Endothelial cell of umbilical vein (primary cell): Measurements from ENCODE around the gene DIS3L2. TPM values are rescaled to one million over a fixed set of nuclear protein-coding genes. Genes with fewer than 3 reads are reported as not detected.

ENCODE experiments used
- BruUV-seq: library from RNA; stranded (reverse); fragments of 400-500 nt; replicated peaks from 2 replicates; lab custom pipeline; 2021; lab: Mats Ljungman, UMichigan
- CTCF ChIA-PET: fragments of 300-600, 350-600 bp; sonication (Branson Sonifier 250); formaldehyde crosslinking; loops from one replicate; lab custom pipeline; 2021; ENCODE audit warnings: antibody characterized with exemption, inconsistent platforms; lab: Charles Lee
- POLR2A ChIA-PET: fragments of 300-600, 350-600 bp; sonication (Branson Sonifier 250); formaldehyde crosslinking; loops from one replicate; lab custom pipeline; 2021; ENCODE audit warnings: antibody characterized with exemption, inconsistent platforms; lab: Charles Lee
- DNase-seq: peaks from one replicate; pipeline ENCODE4 v3.0.0-alpha.2; 2011; ENCODE audit warnings: low read depth, low spot score
- FAIRE-seq: peaks from 2 replicates; lab custom pipeline; 2011; peaks lifted over from hg19 to GRCh38; lab: Jason Lieb, UNC
- H2AFZ ChIP-seq: 2 replicates; pipeline ENCODE4 v1.6.0; 2012; ENCODE audit warnings: low read depth, low read length, control low read depth, inconsistent platforms
- H3K27ac ChIP-seq: 2 replicates; pipeline ENCODE4 v1.5.1; 2011; ENCODE audit warnings: low read depth, mild to moderate bottlenecking, control low read depth, low read length, moderate library complexity; ENCODE audit not compliant: insufficient read depth
- H3K27me3 ChIP-seq, 2 experiments: 2 replicates each; pipeline versions ENCODE4 v1.6.0 to v1.6.1; 2011; ENCODE audit warnings: low read length in 2 of 2, mixed read lengths in 1 of 2; ENCODE audit not compliant: control insufficient read depth in 2 of 2, insufficient read depth in 2 of 2
- H3K36me3 ChIP-seq, 2 experiments: 2 replicates in 1 of 2; 3 replicates in 1 of 2; pipeline ENCODE4 v1.5.1; 2011; ENCODE audit warnings: low read length in 2 of 2, mild to moderate bottlenecking in 1 of 2, moderate library complexity in 1 of 2; ENCODE audit not compliant: control insufficient read depth in 2 of 2, insufficient read depth in 2 of 2; ENCODE audit errors: extremely low read depth in 1 of 2
- H3K4me1 ChIP-seq: 3 replicates; pipeline ENCODE4 v1.5.1; 2011; ENCODE audit warnings: mild to moderate bottlenecking, low read length; ENCODE audit not compliant: control insufficient read depth, insufficient read depth; ENCODE audit errors: extremely low read depth
- H3K4me2 ChIP-seq: 2 replicates; pipeline ENCODE4 v1.6.1; 2011; ENCODE audit warnings: low read length, control low read depth, mixed read lengths; ENCODE audit not compliant: insufficient read depth
- H3K4me3 ChIP-seq, 3 experiments: fragments of 200-600 bp in 1 of 3; sonication (generic), shearing (Covaris generic) in 1 of 3; replicated peaks in 1 of 3; 2 replicates each; pipeline ENCODE4 v1.5.1; 2011 to 2016; ENCODE audit warnings: control low read depth in 3 of 3, low read length in 3 of 3, mild to moderate bottlenecking in 2 of 3, inconsistent platforms in 1 of 3, low read depth in 1 of 3, moderate library complexity in 1 of 3; ENCODE audit not compliant: insufficient read depth in 1 of 3
- H3K79me2 ChIP-seq: 2 replicates; pipeline ENCODE4 v1.6.0; 2012; ENCODE audit warnings: low read length, inconsistent platforms; ENCODE audit not compliant: control insufficient read depth, insufficient read depth
- H3K9ac ChIP-seq: replicated peaks from 2 replicates; pipeline ENCODE3; 2011; ENCODE audit warnings: low read length, control low read depth; ENCODE audit not compliant: insufficient read depth; ENCODE audit errors: extremely low read depth
- H3K9me1 ChIP-seq: replicated peaks from 3 replicates; pipeline ENCODE4 v1.6.0; 2011; ENCODE audit warnings: mild to moderate bottlenecking, low read length; ENCODE audit not compliant: control insufficient read depth, insufficient read depth; ENCODE audit errors: extremely low read depth
- H3K9me3 ChIP-seq: replicated peaks from 2 replicates; pipeline ENCODE4 v1.5.1; 2012; ENCODE audit warnings: low read length, inconsistent platforms; ENCODE audit not compliant: control insufficient read depth, insufficient read depth
- H4K20me1 ChIP-seq: replicated peaks from 2 replicates; pipeline ENCODE3; 2011; ENCODE audit warnings: mild to moderate bottlenecking, low read length; ENCODE audit not compliant: control insufficient read depth, insufficient read depth; ENCODE audit errors: extremely low read depth
- EZH2 ChIP-seq: IDR thresholded peaks from 2 replicates; pipeline ENCODE4 v1.6.1; 2012; ENCODE audit warnings: borderline replicate concordance, low read depth, mild to moderate bottlenecking, moderate library complexity, low read length, inconsistent platforms; ENCODE audit not compliant: severe bottlenecking
- FOS ChIP-seq: IDR thresholded peaks from 2 replicates; pipeline ENCODE4 v1.6.1; 2011; ENCODE audit warnings: mild to moderate bottlenecking, low read length, moderate library complexity, borderline replicate concordance; ENCODE audit not compliant: insufficient read depth
- GATA2 ChIP-seq: IDR thresholded peaks from 2 replicates; pipeline ENCODE4 v1.7.0; 2011; ENCODE audit warnings: low read depth, mild to moderate bottlenecking, moderate library complexity, mixed read lengths, low read length; ENCODE audit not compliant: insufficient read length, insufficient read depth
- JUN ChIP-seq: IDR thresholded peaks from 2 replicates; pipeline ENCODE4 v1.6.1; 2011; ENCODE audit warnings: borderline replicate concordance, low read depth; ENCODE audit not compliant: insufficient read length, insufficient read depth
- MYC ChIP-seq: IDR thresholded peaks from one replicate; pipeline ENCODE4 v1.6.1; 2011; ENCODE audit warnings: mild to moderate bottlenecking, low read depth, low read length
- POLR2A ChIP-seq: IDR thresholded peaks from 2 replicates; pipeline ENCODE4 v1.6.1; 2012; ENCODE audit warnings: low read depth, mild to moderate bottlenecking, control low read depth, low read length
- POLR2AphosphoS5 ChIP-seq: IDR thresholded peaks from 2 replicates; pipeline ENCODE4 v1.6.1; 2012; ENCODE audit warnings: low read depth, mild to moderate bottlenecking, control low read depth, low read length, moderate library complexity; ENCODE audit not compliant: insufficient read depth
- dilution Hi-C: fragments of 300-500 bp; cut with MboI; formaldehyde crosslinking; loops from one replicate; pipeline ENCODE4 v1.15.0; 2019; ENCODE audit warnings: low sequenced_read_pairs; ENCODE audit not compliant: extremely low pct_ligation_motif_present
- intact Hi-C: fragments of 100-400 bp; cut with micrococcal nuclease; formaldehyde crosslinking; loops from one replicate; pipeline ENCODE4 v1.10.0; 2022
- polyA plus RNA-seq, 4 experiments: library from polyadenylated mRNA; depleted of rRNA in 3 of 4; stranded (reverse) in 3 of 4; unstranded in 1 of 4; fragments of >200 nt; gene quantifications; 2 replicates each; pipeline versions ENCODE4 v1.2.1 to v1.2.3, GENCODE V29; 2011 to 2012; ENCODE audit warnings: missing spikeins in 1 of 4
- total RNA-seq: library from RNA; stranded (reverse); gene quantifications from 2 replicates; pipeline ENCODE4 v1.2.3, GENCODE V29; 2021
- TF ChIP-seq, protein P1 (sequence below), 2 donors: IDR thresholded peaks; 1 replicate in 1 of 2; 2 replicates in 1 of 2; pipeline ENCODE4 v1.5.1; 2011; ENCODE audit warnings: low read length in 2 of 2, mild to moderate bottlenecking in 2 of 2, moderate library complexity in 2 of 2, control low read depth in 1 of 2, inconsistent platforms in 1 of 2, low read depth in 1 of 2; ENCODE audit not compliant: insufficient read depth in 1 of 2; ENCODE audit errors: extremely low read depth in 1 of 2
- TF ChIP-seq, protein P2 (sequence below): IDR thresholded peaks from 2 replicates; pipeline ENCODE4 v1.6.1; 2011; ENCODE audit not compliant: insufficient read depth, insufficient read length

The DIS3L2 gene
- total and polyA plus RNA-seq, 2 donors (not counting 3 experiments of a cell fraction or from before 2014, with no cell fraction given): 14.6 to 31.2 TPM

DNA sequence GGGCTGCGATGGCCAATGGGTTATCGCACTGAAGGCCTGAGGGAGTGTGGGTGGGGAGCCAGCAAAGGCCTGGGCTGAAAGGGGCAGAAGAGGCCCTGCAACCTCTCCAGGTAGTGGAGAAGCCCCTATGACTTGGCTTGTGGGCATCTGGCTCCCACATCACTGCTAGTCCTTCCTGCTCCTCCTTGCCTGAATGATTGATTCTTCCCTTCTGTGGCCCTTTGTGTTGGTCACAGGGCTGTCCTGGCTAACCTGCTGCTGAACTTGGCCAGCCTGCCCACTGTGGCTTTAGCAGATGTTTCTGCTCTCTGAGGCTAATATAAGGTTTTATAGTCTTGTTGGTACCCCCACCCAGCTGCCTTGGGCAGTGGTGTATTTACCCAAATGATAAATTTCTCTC lies 280.8 kb downstream of the DIS3L2 start:
- Histone ChIP-seq H3K9me3 (no peaks in the 10 kb centered on the region), H3K9me1 (no peaks in the 10 kb centered on the region), H4K20me1 (peaks cover 2% of the 10 kb centered on the region), H3K27me3 (no peaks in the 10 kb centered on the region), H3K36me3 (no peaks in the 10 kb centered on the region), H3K4me1 (no peaks in the 10 kb centered on the region), H3K4me2 (no peak overlapping the region), H3K27ac (no peak overlapping the region), H2AFZ (no peak overlapping the region), H3K79me2 (no peaks in the 10 kb centered on the region), H3K4me3 (no peak overlapping the region), H3K9ac (no peak overlapping the region)
- POLR2A ChIA-PET: no interaction called here
- DNase-seq (no peak), FAIRE-seq (no peak)
- BruUV-seq: no TSS peak
- intact Hi-C loops (no loop called here), dilution Hi-C loops (no loop called here)
- CTCF ChIA-PET: no interaction called here
- TF ChIP-seq POLR2AphosphoS5 (no peak), POLR2A (no peak), JUN (no peak), GATA2 (no peak), MYC (no peak), EZH2 (no peak), FOS (no peak)
- TF ChIP-seq, protein P1, sequence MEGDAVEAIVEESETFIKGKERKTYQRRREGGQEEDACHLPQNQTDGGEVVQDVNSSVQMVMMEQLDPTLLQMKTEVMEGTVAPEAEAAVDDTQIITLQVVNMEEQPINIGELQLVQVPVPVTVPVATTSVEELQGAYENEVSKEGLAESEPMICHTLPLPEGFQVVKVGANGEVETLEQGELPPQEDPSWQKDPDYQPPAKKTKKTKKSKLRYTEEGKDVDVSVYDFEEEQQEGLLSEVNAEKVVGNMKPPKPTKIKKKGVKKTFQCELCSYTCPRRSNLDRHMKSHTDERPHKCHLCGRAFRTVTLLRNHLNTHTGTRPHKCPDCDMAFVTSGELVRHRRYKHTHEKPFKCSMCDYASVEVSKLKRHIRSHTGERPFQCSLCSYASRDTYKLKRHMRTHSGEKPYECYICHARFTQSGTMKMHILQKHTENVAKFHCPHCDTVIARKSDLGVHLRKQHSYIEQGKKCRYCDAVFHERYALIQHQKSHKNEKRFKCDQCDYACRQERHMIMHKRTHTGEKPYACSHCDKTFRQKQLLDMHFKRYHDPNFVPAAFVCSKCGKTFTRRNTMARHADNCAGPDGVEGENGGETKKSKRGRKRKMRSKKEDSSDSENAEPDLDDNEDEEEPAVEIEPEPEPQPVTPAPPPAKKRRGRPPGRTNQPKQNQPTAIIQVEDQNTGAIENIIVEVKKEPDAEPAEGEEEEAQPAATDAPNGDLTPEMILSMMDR (IDR thresholded peaks at IDR 0.05; ENCODE audit: extremely low read depth in 1 of 2, insufficient read depth in 1 of 2, low read depth in 1 of 2, low read length in 2 of 2): no peak
- TF ChIP-seq, protein P2, sequence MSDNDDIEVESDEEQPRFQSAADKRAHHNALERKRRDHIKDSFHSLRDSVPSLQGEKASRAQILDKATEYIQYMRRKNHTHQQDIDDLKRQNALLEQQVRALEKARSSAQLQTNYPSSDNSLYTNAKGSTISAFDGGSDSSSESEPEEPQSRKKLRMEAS: no peak
